H1 (cell line): ENCODE data around the gene FGGY. TPM values are rescaled to one million over a fixed set of nuclear protein-coding genes. Genes with fewer than 3 reads are reported as not detected.

Source experiments
- CHD7 ChIP-seq: fragments of 300-600 bp; sonication (generic); IDR thresholded peaks from 2 replicates; pipeline ENCODE4 v1.7.1; 2012; ENCODE audit warnings: low read length, moderate library complexity, mild to moderate bottlenecking, inconsistent platforms; ENCODE audit not compliant: insufficient replicate concordance
- EP300 ChIP-seq, 2 experiments: IDR thresholded peaks; 1 replicate in 1 of 2; 2 replicates in 1 of 2; pipeline ENCODE4 v1.6.1; 2011 to 2012; ENCODE audit warnings: low read depth in 2 of 2, low read length in 2 of 2, mild to moderate bottlenecking in 2 of 2, borderline replicate concordance in 1 of 2, inconsistent platforms in 1 of 2, moderate library complexity in 1 of 2
- KDM1A ChIP-seq: fragments of 200-600, 300-600 bp; sonication (generic); IDR thresholded peaks from 2 replicates; pipeline ENCODE4 v1.7.1; 2016; ENCODE audit warnings: mild to moderate bottlenecking, low read length, borderline replicate concordance
- NANOG ChIP-seq: IDR thresholded peaks from 2 replicates; pipeline ENCODE4 v1.6.1; 2011; ENCODE audit warnings: low read length, low read depth, mild to moderate bottlenecking, inconsistent platforms; ENCODE audit not compliant: insufficient read depth, poor library complexity, severe bottlenecking
- polyA plus RNA-seq, 7 experiments: library from polyadenylated mRNA; depleted of rRNA in 3 of 7; stranded (reverse) in 5 of 7; unstranded in 2 of 7; fragments of >200 nt in 5 of 7; fragments of 200-250 nt in 2 of 7; gene quantifications; 1 replicate in 5 of 7; 2 replicates in 1 of 7; 4 replicates in 1 of 7; pipeline versions ENCODE4 v1.2.1 to v1.2.3, GENCODE V29; 2011 to 2013; ENCODE audit warnings: missing spikeins in 2 of 7, mixed read lengths in 2 of 7
- total RNA-seq: library from RNA; stranded (reverse); fragmentation: NEBNext Ultra II Directional; extraction: Animal tissue kit (Norgen Biotek cat#: 25700); gene quantifications from 2 replicates; pipeline ENCODE4 v1.2.1, GENCODE V29; 2021

FGGY gene
- total and polyA plus RNA-seq, 2 of the 8 experiments (the other 6 are each of a cell fraction or from before 2014, with no cell fraction given), result 10.3 to 12.5 TPM

- no peak for TF ChIP-seq CHD7
- TF ChIP-seq KDM1A, result peak; percentile 68; the same call in 1 of the 2 replicates
- TF ChIP-seq EP300 (IDR thresholded peaks at IDR 0.05; ENCODE audit: borderline replicate concordance in 1 of 2, low read depth in 2 of 2, low read length in 2 of 2), result no peak
- no peak for TF ChIP-seq NANOG
Observed at GRCh38 chr1:59671066-59671952, 374.4 kb downstream of the FGGY start (continued).
